ENCODE data around the gene TAF4B.
"Not testable (repeated sequence)": the region's sequence is repeated elsewhere in the genome, so short reads cannot be mapped to it uniquely, and the experiment has no call there.

TAF4B gene

GRCh38 chr18:26237363-26237762, 11.1 kb downstream of the TAF4B start:
- DNase-seq: not testable (repeated sequence)

DNA sequence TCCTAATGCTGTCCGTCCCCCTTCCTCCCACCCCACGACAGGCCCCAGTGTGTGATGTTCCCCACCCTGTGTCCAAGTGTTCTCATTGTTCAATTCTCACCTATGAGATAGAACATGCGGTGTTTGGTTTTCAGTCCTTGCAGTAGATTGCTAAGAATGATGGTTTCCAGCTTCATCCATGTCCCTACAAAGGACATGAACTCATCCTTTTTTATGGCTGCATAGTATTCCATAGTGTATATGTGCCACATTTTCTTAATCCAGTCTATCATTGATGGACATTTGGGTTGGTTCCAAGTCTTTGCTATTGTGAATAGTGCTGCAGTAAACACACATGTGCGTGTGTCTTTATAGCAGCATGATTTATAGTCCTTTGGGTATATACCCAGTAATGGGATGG, 12.5 kb downstream of the TAF4B start:
- DNase-seq: not testable (repeated sequence)

GRCh38 chr18:26242392-26242791, 16.1 kb downstream of the TAF4B start:
- not testable (repeated sequence) for DNase-seq

GRCh38 chr18:26245434-26245833, 19.2 kb downstream of the TAF4B start:
- DNase-seq: not testable (repeated sequence)

- no peak for DNase-seq
Measured at GRCh38 chr18:26252411-26252810, 26.2 kb downstream of the TAF4B start.

- not testable (repeated sequence) for DNase-seq
Measured at GRCh38 chr18:26254808-26255207, 28.6 kb downstream of the TAF4B start.

DNA sequence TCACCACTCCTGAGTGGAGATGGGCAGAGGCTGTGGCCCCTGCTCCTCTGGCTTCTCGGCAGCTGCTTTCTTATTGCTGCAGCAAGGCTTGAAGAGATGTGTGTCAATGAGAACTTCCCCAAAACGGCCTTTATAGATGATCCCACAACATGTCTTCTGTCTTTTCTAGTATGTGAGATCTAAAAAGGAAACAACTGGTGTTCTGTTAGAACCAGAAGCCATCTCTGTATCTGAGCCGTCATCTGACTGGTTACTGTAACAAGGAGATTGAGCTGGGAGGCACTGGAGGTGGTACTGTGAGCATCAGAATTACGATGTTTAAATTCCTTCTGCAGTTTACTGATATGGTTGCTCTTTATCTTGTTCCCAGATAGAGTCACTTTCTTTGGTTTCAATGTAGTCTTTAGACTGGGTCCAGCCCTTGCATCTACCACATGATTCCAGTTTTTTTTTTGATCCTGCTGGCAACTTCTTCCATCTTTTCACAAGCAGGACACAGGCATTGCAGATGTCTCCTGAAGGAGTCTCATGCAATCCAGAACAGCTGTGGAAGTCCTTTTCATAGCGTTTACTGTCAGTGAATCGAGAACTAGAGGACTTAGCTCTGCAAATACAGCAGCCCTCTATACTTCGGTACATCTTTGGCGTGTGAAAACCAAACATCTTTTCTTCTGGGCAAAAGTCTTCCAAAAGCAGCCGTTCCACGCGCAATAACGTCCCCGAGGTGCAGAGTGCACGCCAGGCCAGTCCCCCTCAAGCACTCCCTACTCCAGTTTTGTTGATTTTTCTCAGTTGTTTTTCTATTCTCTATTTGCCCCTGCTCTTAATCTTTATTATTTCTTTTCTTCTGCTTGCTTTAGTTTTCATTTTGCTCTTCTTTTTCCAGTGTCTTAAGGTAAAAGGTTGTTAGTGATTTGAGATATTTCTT, 29.7 kb downstream of the TAF4B start:
- no peak for DNase-seq

GRCh38 chr18:26258711-26259110, 32.5 kb downstream of the TAF4B start:
- DNase-seq: no peak

- not testable (repeated sequence) for DNase-seq
Measured at GRCh38 chr18:26259416-26259815, 33.2 kb downstream of the TAF4B start.

- no peak for DNase-seq
Measured at GRCh38 chr18:26262156-26262555, 35.9 kb downstream of the TAF4B start.

DNA sequence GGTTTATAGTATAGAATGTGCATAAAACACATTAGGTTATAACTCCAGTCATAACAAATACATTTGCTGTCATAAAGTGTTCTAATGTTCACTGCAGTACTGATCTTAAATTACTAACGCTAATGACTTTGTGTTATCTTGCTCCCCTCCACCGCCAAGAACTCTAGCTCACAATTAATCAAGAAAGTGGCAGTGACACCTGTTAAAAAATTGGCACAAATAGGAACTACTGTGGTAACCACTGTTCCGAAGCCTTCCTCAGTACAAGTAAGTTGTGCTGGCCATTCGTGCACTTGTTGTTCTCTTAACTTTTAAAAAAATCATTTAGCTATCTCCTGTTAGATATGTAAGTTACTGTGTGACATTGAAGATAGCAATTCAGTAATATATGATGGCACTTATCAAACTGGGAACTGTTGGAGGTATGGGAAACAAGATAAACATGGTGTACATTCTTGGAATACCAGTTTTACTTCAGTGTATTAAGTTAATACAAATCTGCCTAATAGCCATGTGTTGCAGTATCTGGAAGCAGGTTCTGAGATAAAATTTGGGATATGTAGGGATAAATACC, 41.2 kb downstream of the TAF4B start:
- no peak for DNase-seq

GRCh38 chr18:26268454-26268853, 42.2 kb downstream of the TAF4B start:
- DNase-seq: no peak

DNA sequence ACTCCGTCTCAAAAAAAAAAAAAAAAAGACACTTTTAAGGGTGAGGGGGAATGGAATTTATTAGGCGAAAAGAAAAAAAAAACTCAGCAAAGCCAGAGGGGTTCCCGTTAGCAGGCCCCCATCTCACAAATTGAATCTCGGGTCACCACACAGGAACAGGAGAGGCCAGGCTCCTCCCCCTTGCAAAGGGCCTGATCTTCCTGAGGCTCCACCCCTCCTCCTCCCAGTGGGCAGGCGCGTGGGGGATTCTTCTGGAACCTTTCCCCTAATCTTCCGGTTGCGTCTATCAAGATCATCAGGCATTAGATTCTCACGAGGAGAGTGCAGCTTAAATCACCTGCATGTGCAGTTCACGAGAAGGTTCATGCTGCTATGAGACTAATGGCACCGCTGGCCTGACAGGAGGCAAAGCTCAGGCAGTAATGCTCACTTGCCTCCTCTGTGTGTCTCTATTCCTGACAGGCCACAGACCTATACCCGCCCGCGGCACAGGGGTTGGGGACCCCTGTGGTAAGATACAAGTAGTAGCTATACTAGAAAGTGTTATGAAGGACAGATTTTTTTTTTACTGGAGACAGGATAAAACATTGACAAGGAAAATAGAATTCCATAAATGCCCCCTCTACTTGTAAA, 45.8 kb downstream of the TAF4B start:
- no peak for DNase-seq

GRCh38 chr18:26277374-26277773, 51.1 kb downstream of the TAF4B start:
- no peak for DNase-seq

- no peak for DNase-seq
Measured at GRCh38 chr18:26279428-26279827, 53.2 kb downstream of the TAF4B start.

DNA sequence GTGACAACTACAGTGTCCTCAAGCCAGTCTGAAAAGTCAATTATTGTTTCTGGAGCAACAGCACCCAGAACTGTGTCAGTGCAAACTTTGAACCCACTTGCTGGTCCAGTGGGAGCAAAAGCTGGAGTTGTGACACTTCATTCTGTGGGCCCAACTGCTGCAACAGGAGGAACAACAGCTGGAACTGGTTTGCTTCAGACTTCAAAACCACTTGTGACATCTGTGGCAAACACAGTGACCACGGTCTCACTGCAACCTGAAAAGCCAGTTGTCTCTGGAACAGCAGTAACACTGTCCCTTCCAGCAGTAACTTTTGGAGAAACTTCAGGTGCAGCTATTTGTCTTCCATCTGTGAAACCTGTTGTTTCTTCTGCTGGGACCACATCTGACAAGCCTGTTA, 59.8 kb downstream of the TAF4B start:
- no peak for DNase-seq

DNA sequence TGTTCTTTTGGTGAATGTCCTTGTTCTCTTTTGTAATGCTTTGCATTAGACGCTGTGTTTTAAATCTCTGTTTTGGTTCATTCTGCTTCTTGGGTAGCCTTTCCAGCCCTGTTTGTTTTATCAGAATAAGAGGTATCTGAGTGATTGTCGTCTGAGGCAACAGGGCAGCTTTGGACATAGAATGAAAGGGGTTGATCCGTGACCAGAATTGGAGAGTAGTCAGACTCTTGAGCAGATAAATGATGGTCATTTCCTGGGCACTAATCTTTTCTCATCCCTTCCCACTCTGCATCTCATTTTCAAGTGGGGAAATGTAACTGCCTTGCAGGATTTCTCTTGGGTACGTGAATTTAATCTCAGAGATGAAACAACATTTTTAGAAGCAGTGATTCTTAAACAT, 61.4 kb downstream of the TAF4B start:
- no peak for DNase-seq

DNA sequence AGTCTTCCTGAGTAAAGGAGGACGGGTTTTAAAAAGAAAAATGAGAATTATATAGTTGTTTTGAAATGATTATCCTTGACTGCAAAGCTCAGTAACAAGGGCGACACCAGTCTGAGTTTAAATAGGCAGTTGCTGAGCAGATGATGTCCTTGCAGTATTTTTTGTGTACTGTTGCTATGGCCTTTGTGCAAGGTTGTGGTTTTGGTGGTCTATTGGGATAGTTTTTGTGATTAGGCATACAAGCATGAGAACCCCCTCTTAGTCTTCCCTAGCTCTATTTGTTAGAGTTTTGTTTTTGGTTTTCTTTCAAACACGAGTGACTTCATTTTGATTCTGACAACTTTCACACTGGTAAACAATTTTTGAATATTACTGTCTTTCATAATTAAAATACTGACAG, 64.1 kb downstream of the TAF4B start:
- no peak for DNase-seq

- DNase-seq: no peak
Measured at GRCh38 chr18:26293982-26294381, 67.7 kb downstream of the TAF4B start.

DNA sequence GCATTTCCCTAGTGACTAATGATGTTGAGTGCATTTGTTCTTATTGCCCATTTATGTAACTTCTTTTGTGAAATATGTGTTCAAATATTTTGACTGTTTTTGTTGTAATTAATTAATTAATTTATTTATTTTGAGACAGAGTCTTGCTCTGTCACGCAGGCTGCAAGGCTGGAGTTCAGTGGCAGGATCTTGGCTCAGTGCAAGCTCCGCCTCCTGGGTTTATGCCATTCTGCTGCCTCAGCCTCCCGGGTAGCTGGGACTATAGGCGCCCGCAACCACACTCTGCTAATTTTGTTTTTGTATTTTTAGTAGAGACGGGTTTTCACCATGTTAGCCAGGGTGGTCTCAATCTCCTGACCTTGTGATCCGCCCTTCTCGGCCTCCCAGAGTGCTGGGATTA, 71.9 kb downstream of the TAF4B start:
- DNase-seq: peak in 1 of 56 donors; percentile 5

DNA sequence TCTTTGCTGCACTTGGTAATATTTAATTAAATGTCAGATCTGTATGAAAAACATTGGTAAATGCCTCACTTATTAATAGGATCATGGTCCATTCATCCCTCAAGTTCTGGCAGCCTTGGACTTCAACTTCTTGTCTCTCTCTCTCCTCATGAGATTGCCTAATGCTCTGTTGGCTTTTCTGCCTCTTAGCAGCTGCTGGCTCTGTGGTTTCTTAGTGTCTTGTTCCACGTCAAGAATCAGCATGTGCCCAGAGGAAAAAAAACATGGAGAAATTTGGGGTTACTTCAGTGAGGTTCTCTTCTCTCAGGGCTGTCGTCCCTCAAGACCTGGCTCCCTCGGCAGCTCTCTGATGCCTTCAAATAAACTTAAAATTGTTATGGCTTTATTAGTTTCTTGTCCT, 75.4 kb downstream of the TAF4B start:
- peak in 3 of 56 donors; percentile 4 to 6 (median 5) for DNase-seq

- not testable (repeated sequence) for DNase-seq
Measured at GRCh38 chr18:26303222-26303621, 77.0 kb downstream of the TAF4B start.
